ENCODE measurements around the gene SPEG. TPM values are rescaled to one million over a fixed set of nuclear protein-coding genes. Genes with fewer than 3 reads are reported as not detected.

The SPEG gene
- total RNA-seq, 2 donors from 2014 or later, result 82.2 to 90.8 TPM

DNA sequence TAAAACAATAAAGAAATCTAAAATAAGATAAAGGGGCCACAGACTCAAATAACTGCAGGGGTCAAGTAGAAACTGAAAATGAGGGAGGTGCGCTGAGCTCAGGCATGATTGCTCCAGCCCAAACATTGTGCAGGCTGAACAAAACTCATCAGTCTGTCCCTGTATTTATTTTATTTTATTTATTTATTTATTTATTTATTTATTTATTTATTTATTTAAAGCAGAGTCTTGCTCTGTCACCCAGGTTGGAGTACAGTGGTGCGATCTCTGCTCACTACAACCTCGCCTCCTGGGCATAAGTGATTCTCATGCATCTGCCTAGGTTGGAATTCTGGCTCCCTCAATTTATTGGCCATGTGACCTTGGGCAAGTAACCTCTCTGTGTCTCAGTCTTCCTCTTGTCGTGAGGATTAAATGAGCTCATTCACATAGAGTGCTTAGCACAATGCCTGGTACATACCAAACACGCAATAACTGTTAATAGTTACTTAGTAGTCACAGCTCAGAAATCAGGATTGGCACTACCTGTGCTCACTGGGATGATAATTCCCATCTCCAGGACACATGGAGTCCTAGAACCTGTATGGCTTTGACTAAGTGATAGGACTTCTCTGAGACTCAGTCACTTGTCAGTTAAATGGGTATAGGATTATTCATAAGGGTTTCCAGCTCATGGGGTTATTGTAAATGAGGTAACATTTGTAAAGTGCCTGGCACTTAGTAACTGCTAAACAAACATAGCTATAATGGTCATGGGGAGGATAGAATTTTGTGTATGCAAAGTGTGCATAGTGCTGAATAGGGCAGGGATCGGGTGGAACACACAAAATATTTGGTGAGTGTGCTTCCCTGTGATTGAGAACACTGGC lies 6.0 kb downstream of the SPEG start:
- TF ChIP-seq CTCF (IDR thresholded peaks at IDR 0.05), result no peak
- no peak for DNase-seq (ENCODE audit: low spot score)
- Histone ChIP-seq H3K27ac (peak overlapping the region; percentile 84 to 89), H3K4me1 (peaks cover 0 to 59% of the 10 kb centered on the region in 2 donors), H3K9me3 (no peaks in the 10 kb centered on the region), H3K36me3 (no peaks in the 10 kb centered on the region), H3K27me3 (no peaks in the 10 kb centered on the region), H3K4me3 (no peak overlapping the region)

GRCh38 chr2:219441451-219442255 lies 7.0 kb downstream of the SPEG start:
- H3K9me3 ChIP-seq, result no peaks in the 10 kb centered on the region
- H3K4me3 ChIP-seq, result peak overlapping the region; percentile 55 to 66
- TF ChIP-seq CTCF (IDR thresholded peaks at IDR 0.05), result no peak
- H3K27ac ChIP-seq, result peak overlapping the region; percentile 84 to 89
- H3K27me3 ChIP-seq, result no peaks in the 10 kb centered on the region
- H3K4me1 ChIP-seq, result peaks cover 0 to 60% of the 10 kb centered on the region in 2 donors
- DNase-seq (ENCODE audit: low spot score), result no peak
- H3K36me3 ChIP-seq, result no peaks in the 10 kb centered on the region

DNA sequence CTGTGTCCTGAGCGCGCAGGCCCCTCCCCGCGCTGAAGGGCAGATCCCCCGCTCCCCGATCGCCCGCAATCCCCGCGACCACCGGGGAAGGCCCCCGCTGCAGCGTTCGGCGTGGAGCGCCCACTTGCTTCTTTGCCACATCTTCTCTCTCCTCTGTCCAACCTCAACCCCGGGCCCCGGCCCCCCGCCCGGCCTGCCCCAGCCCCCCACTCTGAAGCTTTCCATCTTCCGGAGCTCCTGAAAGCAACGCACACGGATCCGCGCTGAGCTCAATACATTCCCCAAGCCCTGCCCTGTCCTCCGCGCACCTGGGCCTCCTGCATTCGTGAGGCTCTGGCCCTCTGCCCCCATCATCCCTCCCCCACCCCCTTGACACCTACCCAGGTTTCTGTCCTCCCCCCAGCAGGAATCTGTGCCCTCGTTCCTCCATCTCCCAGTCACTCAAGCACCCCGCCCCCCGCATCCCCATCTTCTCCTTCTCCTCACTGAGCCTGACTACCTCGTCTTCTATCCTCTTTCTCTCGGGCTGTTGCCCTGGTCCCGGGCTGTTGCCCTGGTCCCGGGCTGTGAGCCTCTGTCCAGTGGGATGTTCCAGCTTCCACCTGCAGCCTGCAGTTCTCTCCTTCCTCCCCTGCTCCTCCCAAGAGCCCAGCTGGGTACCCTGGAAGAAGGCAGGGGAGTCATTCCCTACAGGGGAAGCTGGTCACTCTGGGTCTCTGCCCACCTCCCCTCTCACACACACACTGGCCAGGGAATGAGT lies 7.8 kb downstream of the SPEG start:
- Histone ChIP-seq H3K9me3 (no peaks in the 10 kb centered on the region), H3K27ac (peak overlapping the region; percentile 84 to 89), H3K27me3 (no peaks in the 10 kb centered on the region), H3K4me1 (peaks cover 0 to 65% of the 10 kb centered on the region in 2 donors), H3K4me3 (peak overlapping the region; percentile 55 to 66), H3K36me3 (no peaks in the 10 kb centered on the region)
- no peak for DNase-seq (ENCODE audit: low spot score)
- TF ChIP-seq CTCF (IDR thresholded peaks at IDR 0.05), result no peak

- Histone ChIP-seq H3K4me3 (peak overlapping the region in 1 of 2 donors; percentile 66), H3K27ac (peak overlapping the region; percentile 84 to 89), H3K9me3 (no peaks in the 10 kb centered on the region), H3K27me3 (no peaks in the 10 kb centered on the region), H3K4me1 (peaks cover 0 to 73% of the 10 kb centered on the region in 2 donors), H3K36me3 (peaks cover 3% of the 10 kb centered on the region)
- no peak for DNase-seq (ENCODE audit: low spot score)
- TF ChIP-seq CTCF (IDR thresholded peaks at IDR 0.05), result no peak
Observed at GRCh38 chr2:219443016-219443696, 8.5 kb downstream of the SPEG start.

- Histone ChIP-seq H3K4me3 (no peak overlapping the region), H3K36me3 (peaks cover 8% of the 10 kb centered on the region), H3K27me3 (no peaks in the 10 kb centered on the region), H3K4me1 (peaks cover 0 to 78% of the 10 kb centered on the region in 2 donors), H3K27ac (peak overlapping the region; percentile 84 to 89), H3K9me3 (no peaks in the 10 kb centered on the region)
- no peak for TF ChIP-seq CTCF (IDR thresholded peaks at IDR 0.05)
- DNase-seq (ENCODE audit: low spot score), result no peak
Observed at GRCh38 chr2:219443697-219444023, 9.0 kb downstream of the SPEG start.

Measured in right atrium auricular region (tissue), 2 donors.